ENCODE results near the gene SLC22A7. TPM values are rescaled to one million over a fixed set of nuclear protein-coding genes. Genes with fewer than 3 reads are reported as not detected.

Gene SLC22A7
- total and polyA plus RNA-seq, 9 donors, result 0.36 TPM; not detected in 8

DNA sequence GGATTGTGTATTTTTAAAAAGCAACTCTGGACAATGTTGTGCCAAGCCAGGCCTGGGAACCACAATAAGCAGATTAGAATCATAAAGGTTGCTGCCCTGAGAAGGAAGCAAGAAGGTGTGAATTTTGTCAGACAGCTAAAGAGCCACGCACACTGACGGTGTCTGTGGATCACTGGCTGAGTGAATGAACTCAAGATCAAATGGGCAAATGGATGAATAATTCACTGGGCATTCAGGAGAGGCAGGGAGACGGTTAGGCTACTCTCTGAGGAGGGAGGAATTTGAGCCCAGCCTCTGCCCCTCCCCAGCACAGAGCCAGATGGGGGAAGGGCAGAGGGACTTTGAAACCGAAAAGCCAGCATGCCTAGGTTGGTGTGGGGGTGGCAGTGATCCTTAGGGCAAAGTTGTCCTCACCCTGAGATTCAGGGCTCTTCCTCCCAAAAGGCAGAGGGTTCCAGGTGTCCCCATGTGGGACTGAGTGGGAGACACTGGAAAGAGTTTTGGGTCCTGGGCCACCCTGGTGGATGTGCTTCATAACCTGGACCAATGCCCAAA lies 19.5 kb upstream of the SLC22A7 start:
- Histone ChIP-seq H3K27ac (no peak overlapping the region), H3K27me3 (no peaks in the 10 kb centered on the region), H3K36me3 (no peaks in the 10 kb centered on the region), H3K4me3 (no peak overlapping the region), H3K4me1 (ENCODE audit: insufficient read depth) (peaks cover 2% of the 10 kb centered on the region), H3K9me3 (no peaks in the 10 kb centered on the region)
- intact Hi-C loops (cut with DNase I), result no loop called here
- 63 to 70% (median 66%) methylated on average over 4 of the region's 4 CpGs for WGBS, 3 donors
- no peak for TF ChIP-seq CTCF (IDR thresholded peaks at IDR 0.05)
- no peak for TF ChIP-seq EP300 (IDR thresholded peaks at IDR 0.05)
- TF ChIP-seq POLR2A (IDR thresholded peaks at IDR 0.05), result no peak
- no peak for DNase-seq

GRCh38 chr6:43280234-43280633 lies 17.8 kb upstream of the SLC22A7 start:
- Histone ChIP-seq H3K4me1 (ENCODE audit: insufficient read depth) (no peaks in the 10 kb centered on the region), H3K27me3 (no peaks in the 10 kb centered on the region), H3K36me3 (no peaks in the 10 kb centered on the region), H3K4me3 (no peak overlapping the region), H3K9me3 (no peaks in the 10 kb centered on the region), H3K27ac (no peak overlapping the region)
- TF ChIP-seq CTCF (IDR thresholded peaks at IDR 0.05), result no peak
- intact Hi-C loops (cut with DNase I), result no loop called here
- DNase-seq, result no peak
- 35 to 78% (median 60%) methylated on average over 2 of the region's 2 CpGs for WGBS, 3 donors

GRCh38 chr6:43282060-43282459 lies 16.0 kb upstream of the SLC22A7 start:
- no peaks in the 10 kb centered on the region for H3K36me3 ChIP-seq
- no peak overlapping the region for H3K4me3 ChIP-seq
- no peak for TF ChIP-seq POLR2A (IDR thresholded peaks at IDR 0.05)
- TF ChIP-seq CTCF (IDR thresholded peaks at IDR 0.05), result no peak
- no peak for TF ChIP-seq EP300 (IDR thresholded peaks at IDR 0.05)
- 63 to 76% (median 75%) methylated on average over 9 of the region's 9 CpGs for WGBS, 3 donors
- no peaks in the 10 kb centered on the region for H3K9me3 ChIP-seq
- no peaks in the 10 kb centered on the region for H3K4me1 ChIP-seq (ENCODE audit: insufficient read depth)
- H3K27me3 ChIP-seq, result no peaks in the 10 kb centered on the region
- DNase-seq, result no peak
- no peak overlapping the region for H3K27ac ChIP-seq
- intact Hi-C loops (cut with DNase I), result no loop called here

GRCh38 chr6:43282636-43283513 lies 15.2 kb upstream of the SLC22A7 start:
- no peak for TF ChIP-seq POLR2A (IDR thresholded peaks at IDR 0.05)
- TF ChIP-seq EP300 (IDR thresholded peaks at IDR 0.05), result no peak
- TF ChIP-seq CTCF (IDR thresholded peaks at IDR 0.05), result no peak
- Histone ChIP-seq H3K4me1 (ENCODE audit: insufficient read depth) (no peaks in the 10 kb centered on the region), H3K9me3 (no peaks in the 10 kb centered on the region), H3K27me3 (no peaks in the 10 kb centered on the region), H3K36me3 (no peaks in the 10 kb centered on the region), H3K4me3 (no peak overlapping the region), H3K27ac (no peak overlapping the region)
- 60 to 71% (median 69%) methylated on average over 32 of the region's 32 CpGs for WGBS, 3 donors
- DNase-seq, result no peak
- intact Hi-C loops (cut with DNase I), result no loop called here
